ENCODE data around the gene RPH3AL. TPM values are rescaled to one million over a fixed set of nuclear protein-coding genes. Genes with fewer than 3 reads are reported as not detected.
"Not testable (repeated sequence)": the region's sequence is repeated elsewhere in the genome, so short reads cannot be mapped to it uniquely, and the experiment has no call there.

Gene RPH3AL
- total and polyA plus RNA-seq, 7 experiments from 2014 or later = 0.84 to 19.6 (median 4.3) TPM

DNA sequence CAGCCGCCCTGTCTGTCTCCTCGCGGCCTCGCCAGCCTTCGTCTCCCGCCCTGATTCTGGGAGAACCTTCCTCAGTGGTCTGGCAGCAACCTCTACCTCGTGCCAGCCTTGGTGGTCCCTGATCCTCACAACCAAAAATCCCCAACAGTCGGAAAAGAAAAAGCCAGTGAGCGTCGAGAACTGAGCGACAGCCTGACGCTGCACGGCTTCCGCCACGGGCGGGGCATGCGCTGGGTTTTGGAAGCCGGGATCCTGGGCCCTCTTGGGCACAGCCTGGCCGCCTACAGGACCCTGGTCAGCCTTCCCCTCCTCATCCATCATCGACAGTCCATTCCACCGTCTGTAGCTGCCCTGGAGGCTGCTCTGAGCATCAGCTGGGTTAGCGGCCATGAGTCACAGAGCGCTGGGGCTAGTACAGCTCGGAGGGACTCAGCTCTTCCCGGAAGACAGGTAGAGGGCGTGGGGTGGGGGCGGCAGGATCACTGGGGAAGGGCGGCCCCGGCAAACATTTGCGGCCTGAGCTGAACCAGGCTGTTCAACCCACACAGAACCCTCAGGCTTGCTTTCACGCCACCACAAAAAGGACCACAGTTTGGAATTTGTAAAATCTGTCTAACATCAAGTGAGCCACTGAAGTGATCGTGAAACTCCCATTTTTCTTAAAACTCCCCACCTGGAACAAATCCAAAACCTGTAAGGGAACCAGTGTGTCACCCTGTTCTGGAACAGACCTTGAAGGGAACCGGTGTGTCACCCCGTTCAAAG, 115.8 kb downstream of the RPH3AL start:
- ChIA-PET POLR2A (no interaction called here), CTCF (interaction anchor here (0.6 kb wide), 1 partner anchor 572 kb away, joined by 3 read pairs; no protein-coding TSS in a partner anchor)
- Histone ChIP-seq H3K9me3 (ENCODE audit: control insufficient read depth in 2 of 3, low read length in 3 of 3) (no peaks in the 10 kb centered on the region), H3K27ac (ENCODE audit: low read depth, low read length) (no peak overlapping the region), H3K27me3 (ENCODE audit: control insufficient read depth in 2 of 2, insufficient read depth in 2 of 2, low read length in 2 of 2) (no peaks in the 10 kb centered on the region), H3K4me1 (ENCODE audit: control insufficient read depth in 2 of 2, insufficient read depth in 2 of 2, low read length in 2 of 2) (no peaks in the 10 kb centered on the region), H3K36me3 (ENCODE audit: control insufficient read depth in 2 of 3, insufficient read depth in 3 of 3, low read length in 3 of 3) (no peaks in the 10 kb centered on the region), H3K4me3 (ENCODE audit: low read length) (no peak overlapping the region)
- peak in 1 of 9 donors; percentile 8 for DNase-seq
- H3K27me3 Mint-ChIP-seq = peaks cover 0 to 9% (median 0%) of the 10 kb centered on the region in 5 donors
- ATAC-seq = no peak
- no peak overlapping the region for H3K27ac Mint-ChIP-seq
- no peaks in the 10 kb centered on the region for H3K9me3 Mint-ChIP-seq
- intact Hi-C loops (cut with micrococcal nuclease) = no loop called here
- no peak overlapping the region for H3K4me3 Mint-ChIP-seq
- H3K4me1 Mint-ChIP-seq = peaks cover 0 to 7% (median 0%) of the 10 kb centered on the region in 7 donors
- H3K36me3 Mint-ChIP-seq = peaks cover 0 to 7% (median 0%) of the 10 kb centered on the region in 5 donors

DNA sequence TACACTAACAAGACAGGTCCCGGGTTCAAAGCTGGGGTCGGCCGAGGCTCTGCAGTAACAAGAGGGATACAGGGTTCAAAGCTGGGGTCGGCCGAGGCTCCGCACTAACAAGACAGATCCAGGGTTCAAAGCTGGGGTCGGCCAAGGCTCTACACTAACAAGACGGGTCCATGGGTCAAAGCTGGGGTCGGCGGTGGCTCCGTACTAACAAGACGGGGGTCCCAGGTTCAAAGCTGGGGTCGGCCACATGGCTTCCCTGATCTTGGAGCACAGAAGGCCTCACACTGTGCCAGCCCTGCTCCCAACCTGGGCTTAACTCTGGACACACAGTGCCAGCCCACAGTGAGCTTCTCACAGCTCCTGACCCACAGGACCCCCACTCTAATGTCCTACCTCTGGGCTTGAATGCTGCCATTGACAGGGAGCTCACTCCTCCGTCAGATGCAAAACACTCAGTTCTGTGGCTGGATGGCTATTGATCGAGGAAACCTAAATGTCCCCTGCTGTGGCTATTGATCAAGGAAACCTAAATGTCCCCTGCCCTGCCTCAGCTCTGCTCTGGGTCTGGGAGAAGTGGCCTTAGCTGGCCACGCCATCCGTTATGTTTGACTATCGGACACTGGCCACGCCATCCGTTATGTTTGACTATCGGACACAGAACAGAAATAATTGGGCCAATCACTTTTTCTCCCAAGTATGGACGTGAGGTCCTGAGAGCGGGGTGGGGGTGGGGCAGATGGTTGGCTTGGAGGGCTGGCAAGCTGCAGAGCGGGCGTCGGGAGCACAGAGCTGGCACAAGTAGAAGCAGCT, 116.6 kb downstream of the RPH3AL start:
- Mint-ChIP-seq H3K4me1 (peaks cover 0 to 7% (median 0%) of the 10 kb centered on the region in 7 donors), H3K4me3 (no peak overlapping the region), H3K36me3 (peaks cover 0 to 7% (median 0%) of the 10 kb centered on the region in 5 donors), H3K27me3 (peaks cover 0 to 9% (median 0%) of the 10 kb centered on the region in 5 donors), H3K27ac (no peak overlapping the region), H3K9me3 (no peaks in the 10 kb centered on the region)
- intact Hi-C loops (cut with micrococcal nuclease) = no loop called here
- ATAC-seq (no peak), DNase-seq (peak in 1 of 9 donors; percentile 6)
- CTCF ChIA-PET = interaction anchor here (0.6 kb wide), 1 partner anchor 572 kb away, joined by 3 read pairs; no protein-coding TSS in a partner anchor
- Histone ChIP-seq H3K27me3 (ENCODE audit: control insufficient read depth in 2 of 2, insufficient read depth in 2 of 2, low read length in 2 of 2) (no peaks in the 10 kb centered on the region), H3K9me3 (ENCODE audit: control insufficient read depth in 2 of 3, low read length in 3 of 3) (no peaks in the 10 kb centered on the region), H3K27ac (ENCODE audit: low read depth, low read length) (no peak overlapping the region), H3K36me3 (ENCODE audit: control insufficient read depth in 2 of 3, insufficient read depth in 3 of 3, low read length in 3 of 3) (no peaks in the 10 kb centered on the region), H3K4me3 (ENCODE audit: low read length) (no peak overlapping the region), H3K4me1 (ENCODE audit: control insufficient read depth in 2 of 2, insufficient read depth in 2 of 2, low read length in 2 of 2) (no peaks in the 10 kb centered on the region)
- POLR2A ChIA-PET = no interaction called here

DNA sequence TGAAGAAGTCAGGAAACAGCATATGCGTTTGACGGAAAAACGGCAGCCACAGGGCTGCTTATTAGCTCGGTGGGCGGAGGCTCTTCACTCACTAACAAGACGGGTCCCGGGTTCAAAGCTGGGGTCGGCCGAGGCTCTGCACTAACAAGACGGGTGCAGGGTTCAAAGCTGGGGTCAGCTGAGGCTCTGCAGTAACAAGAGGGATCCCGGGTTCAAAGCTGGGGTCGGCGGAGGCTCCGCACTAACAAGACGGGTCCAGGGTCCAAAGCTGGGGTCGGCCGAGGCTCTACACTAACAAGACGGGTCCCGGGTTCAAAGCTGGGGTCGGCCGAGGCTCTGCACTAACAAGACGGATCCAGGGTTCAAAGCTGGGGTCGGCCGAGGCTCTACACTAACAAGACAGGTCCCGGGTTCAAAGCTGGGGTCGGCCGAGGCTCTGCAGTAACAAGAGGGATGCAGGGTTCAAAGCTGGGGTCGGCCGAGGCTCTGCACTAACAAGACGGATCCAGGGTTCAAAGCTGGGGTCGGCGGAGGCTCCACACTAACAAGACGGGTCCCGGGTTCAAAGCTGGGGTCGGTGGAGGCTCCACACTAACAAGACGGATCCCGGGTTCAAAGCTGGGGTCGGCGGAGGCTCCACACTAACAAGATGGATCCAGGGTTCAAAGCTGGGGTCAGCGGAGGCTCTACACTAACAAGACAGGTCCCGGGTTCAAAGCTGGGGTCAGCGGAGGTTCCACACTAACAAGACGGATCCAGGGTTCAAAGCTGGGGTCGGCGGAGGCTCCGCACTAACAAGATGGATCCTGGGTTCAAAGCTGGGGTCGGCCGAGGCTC, 117.4 kb downstream of the RPH3AL start:
- POLR2A ChIA-PET = interaction anchor here (0.6 kb wide), 1 partner anchor 99 kb away, joined by 3 read pairs; no protein-coding TSS in a partner anchor
- ATAC-seq; H3K4me3 ChIP-seq (ENCODE audit: low read length); H3K4me1 Mint-ChIP-seq; H3K27me3 Mint-ChIP-seq; DNase-seq; CTCF ChIA-PET; H3K36me3 Mint-ChIP-seq; intact Hi-C loops (cut with micrococcal nuclease); H3K27ac Mint-ChIP-seq; H3K4me3 Mint-ChIP-seq; H3K4me1 ChIP-seq (ENCODE audit: control insufficient read depth in 2 of 2, insufficient read depth in 2 of 2, low read length in 2 of 2); H3K27me3 ChIP-seq (ENCODE audit: control insufficient read depth in 2 of 2, insufficient read depth in 2 of 2, low read length in 2 of 2); H3K9me3 ChIP-seq (ENCODE audit: control insufficient read depth in 2 of 3, low read length in 3 of 3); H3K36me3 ChIP-seq (ENCODE audit: control insufficient read depth in 2 of 3, insufficient read depth in 3 of 3, low read length in 3 of 3); H3K9me3 Mint-ChIP-seq; H3K27ac ChIP-seq (ENCODE audit: low read depth, low read length): not testable (repeated sequence)

DNA sequence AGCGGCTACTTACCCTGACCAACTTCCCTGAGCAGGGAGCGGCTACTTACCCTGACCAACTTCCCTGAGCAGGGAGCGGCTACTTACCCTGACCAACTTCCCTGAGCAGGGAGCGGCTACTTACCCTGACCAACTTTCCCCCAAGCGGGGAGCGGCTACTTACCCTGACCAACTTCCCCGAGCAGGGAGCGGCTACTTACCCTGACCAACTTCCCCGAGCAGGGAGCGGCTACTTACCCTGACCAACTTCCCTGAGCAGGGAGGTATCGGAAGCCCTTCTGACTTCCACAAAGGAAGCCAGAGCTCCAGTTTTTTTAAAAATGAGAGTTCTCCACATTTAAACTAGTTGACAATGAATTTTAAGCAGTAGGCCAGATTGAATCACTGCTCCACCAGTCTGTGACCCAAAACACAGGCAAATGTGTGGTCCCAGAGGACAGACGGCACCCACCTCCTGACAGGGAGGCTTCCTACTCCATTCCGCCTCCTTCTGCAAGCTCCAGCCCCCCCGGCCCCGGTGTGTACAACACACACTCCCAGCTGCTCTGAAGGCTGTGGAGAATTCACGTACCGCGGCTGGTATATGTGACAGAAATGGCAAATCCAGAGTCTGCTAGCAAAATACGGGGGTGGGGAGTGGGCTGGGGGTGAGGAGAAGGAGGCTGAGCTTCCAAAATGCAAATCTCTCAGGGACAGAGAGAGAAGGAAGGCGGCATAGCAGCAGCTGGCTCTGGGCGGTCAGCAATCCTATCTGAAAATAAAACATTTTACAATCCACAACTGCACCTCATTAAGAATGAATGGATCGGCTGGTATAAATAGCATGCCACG, 118.2 kb downstream of the RPH3AL start:
- ATAC-seq; H3K36me3 ChIP-seq (ENCODE audit: control insufficient read depth in 2 of 3, insufficient read depth in 3 of 3, low read length in 3 of 3); H3K4me1 ChIP-seq (ENCODE audit: control insufficient read depth in 2 of 2, insufficient read depth in 2 of 2, low read length in 2 of 2); H3K9me3 Mint-ChIP-seq; H3K4me3 Mint-ChIP-seq; H3K27ac ChIP-seq (ENCODE audit: low read depth, low read length); H3K4me3 ChIP-seq (ENCODE audit: low read length); H3K27me3 ChIP-seq (ENCODE audit: control insufficient read depth in 2 of 2, insufficient read depth in 2 of 2, low read length in 2 of 2); H3K27ac Mint-ChIP-seq; H3K4me1 Mint-ChIP-seq; H3K9me3 ChIP-seq (ENCODE audit: control insufficient read depth in 2 of 3, low read length in 3 of 3); H3K27me3 Mint-ChIP-seq; H3K36me3 Mint-ChIP-seq; intact Hi-C loops (cut with micrococcal nuclease); CTCF ChIA-PET: not testable (repeated sequence)
- POLR2A ChIA-PET = interaction anchor here (0.6 kb wide), 1 partner anchor 99 kb away, joined by 3 read pairs; no protein-coding TSS in a partner anchor
- DNase-seq = peak in 1 of 9 donors; percentile 12

DNA sequence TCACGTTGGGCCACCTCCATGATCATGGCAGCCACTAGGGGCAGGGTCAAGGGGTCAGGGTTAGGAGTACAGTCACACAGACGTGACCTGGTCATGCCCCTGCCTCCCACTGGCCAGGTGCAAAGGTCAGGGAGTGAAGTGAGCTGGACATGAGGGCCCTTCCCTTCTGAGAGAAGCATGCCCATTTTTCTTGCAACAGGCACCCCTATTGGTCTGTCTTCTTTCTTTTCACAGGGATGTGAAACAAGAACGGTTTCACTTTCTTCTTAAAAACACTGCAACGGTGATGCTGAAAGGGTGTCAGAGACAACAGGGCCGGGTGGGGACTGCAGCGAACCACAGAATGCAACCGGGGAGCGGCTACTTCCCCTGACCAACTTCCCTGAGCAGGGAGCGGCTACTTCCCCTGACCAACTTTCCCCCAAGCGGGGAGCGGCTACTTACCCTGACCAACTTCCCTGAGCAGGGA, 119.1 kb downstream of the RPH3AL start:
- CTCF ChIA-PET = no interaction called here
- Histone ChIP-seq H3K9me3 (ENCODE audit: control insufficient read depth in 2 of 3, low read length in 3 of 3) (no peaks in the 10 kb centered on the region), H3K4me3 (ENCODE audit: low read length) (no peak overlapping the region), H3K4me1 (ENCODE audit: control insufficient read depth in 2 of 2, insufficient read depth in 2 of 2, low read length in 2 of 2) (no peaks in the 10 kb centered on the region), H3K27ac (ENCODE audit: low read depth, low read length) (no peak overlapping the region), H3K27me3 (ENCODE audit: control insufficient read depth in 2 of 2, insufficient read depth in 2 of 2, low read length in 2 of 2) (no peaks in the 10 kb centered on the region), H3K36me3 (ENCODE audit: control insufficient read depth in 2 of 3, insufficient read depth in 3 of 3, low read length in 3 of 3) (no peaks in the 10 kb centered on the region)
- DNase-seq = peak in 1 of 9 donors; percentile 13
- ATAC-seq = no peak
- H3K36me3 Mint-ChIP-seq = peaks cover 0 to 7% (median 0%) of the 10 kb centered on the region in 5 donors
- H3K4me1 Mint-ChIP-seq = peaks cover 0 to 7% (median 0%) of the 10 kb centered on the region in 7 donors
- H3K4me3 Mint-ChIP-seq = no peak overlapping the region
- H3K27ac Mint-ChIP-seq = no peak overlapping the region
- intact Hi-C loops (cut with micrococcal nuclease) = no loop called here
- POLR2A ChIA-PET = no interaction called here
- peaks cover 0 to 9% (median 0%) of the 10 kb centered on the region in 5 donors for H3K27me3 Mint-ChIP-seq
- no peaks in the 10 kb centered on the region for H3K9me3 Mint-ChIP-seq
